SIG-M5 (cell line): ENCODE results near the gene NPAS3.

ENCODE experiments used
- DNase-seq: peaks from one replicate; lab custom pipeline; 2025; lab: John Stamatoyannopoulos, UW

NPAS3 gene

DNA sequence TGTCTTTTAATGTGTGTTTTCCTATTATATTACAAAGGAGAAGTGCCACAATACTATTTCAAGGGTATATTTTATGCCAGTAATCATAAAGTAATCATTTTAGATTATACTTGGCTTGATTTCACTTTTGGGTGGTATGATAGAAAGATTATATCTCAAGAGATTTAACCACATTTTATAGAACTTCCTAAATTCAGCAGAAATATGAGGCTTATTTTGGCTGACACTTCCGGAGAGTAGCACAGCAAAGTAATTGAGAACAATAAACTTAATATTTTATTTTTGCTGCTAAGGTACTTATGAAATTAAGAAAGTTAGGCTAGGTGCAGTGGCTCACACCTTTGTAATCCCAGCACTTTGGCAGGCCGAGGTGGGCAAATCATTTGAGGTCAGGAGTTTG lies 319.1 kb downstream of the NPAS3 start:
- DNase-seq = no peak

DNA sequence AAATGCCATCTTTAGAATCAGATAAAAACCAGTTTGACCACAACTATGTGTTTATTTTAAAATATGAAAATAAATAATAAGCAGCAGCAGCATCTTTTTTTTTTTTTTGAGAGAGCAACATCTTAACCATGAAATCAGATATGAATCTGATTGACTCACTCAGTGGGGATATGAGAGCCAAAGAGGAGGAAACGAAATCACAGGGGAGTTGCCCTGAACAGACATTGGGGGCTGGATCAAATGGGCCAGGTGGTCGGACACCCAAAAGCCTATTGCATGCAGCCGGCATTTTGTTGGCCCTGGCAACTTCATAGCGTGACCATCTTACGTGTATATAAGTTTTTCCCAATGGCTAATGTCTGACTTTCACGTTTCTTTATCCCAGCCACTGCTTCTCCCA lies 321.1 kb downstream of the NPAS3 start:
- no peak for DNase-seq

- DNase-seq = no peak
Observed at GRCh38 chr14:33271216-33271615, 332.5 kb downstream of the NPAS3 start.

GRCh38 chr14:33271891-33272290 lies 333.2 kb downstream of the NPAS3 start:
- DNase-seq = no peak

DNA sequence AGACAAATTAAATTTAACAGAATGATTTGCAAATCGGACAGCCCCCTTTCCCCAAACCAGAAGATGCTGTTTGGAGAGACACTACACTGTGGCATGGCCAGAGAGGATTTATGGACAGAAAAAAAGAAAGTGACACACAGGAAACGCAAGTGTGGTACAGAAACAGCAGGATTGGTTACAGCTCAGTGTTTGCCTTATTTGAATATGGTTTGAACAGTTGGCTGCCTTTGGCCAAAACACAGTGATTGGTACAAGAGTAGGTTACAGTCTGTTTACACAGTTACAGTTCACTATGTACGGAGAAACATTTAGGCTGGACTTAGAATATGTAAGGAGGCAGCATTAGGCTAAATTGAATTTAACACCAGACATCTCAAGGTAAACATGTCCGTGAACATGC lies 335.3 kb downstream of the NPAS3 start:
- no peak for DNase-seq

DNA sequence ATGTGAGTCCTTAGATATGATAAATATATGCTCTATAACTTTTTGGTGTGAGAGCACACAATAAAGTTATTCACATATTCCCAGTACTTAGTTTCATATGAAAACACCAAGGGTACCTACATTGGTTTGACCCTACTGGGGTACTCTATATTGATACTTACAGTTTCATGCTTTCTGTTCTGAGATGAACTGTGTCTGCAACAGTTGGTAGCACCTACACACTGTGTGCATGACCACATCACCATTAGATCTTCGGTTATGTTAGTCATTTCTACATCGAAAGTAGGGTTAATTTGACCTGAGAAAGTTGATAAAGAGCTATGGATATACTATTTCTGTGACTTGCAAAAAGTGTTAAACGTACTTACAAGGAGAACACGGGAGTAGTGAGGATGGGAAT lies 337.2 kb downstream of the NPAS3 start:
- DNase-seq = no peak

GRCh38 chr14:33279865-33280264 lies 341.2 kb downstream of the NPAS3 start:
- no peak for DNase-seq

GRCh38 chr14:33280646-33281045 lies 342.0 kb downstream of the NPAS3 start:
- DNase-seq = no peak

GRCh38 chr14:33282331-33283230 lies 343.9 kb downstream of the NPAS3 start:
- DNase-seq = no peak

GRCh38 chr14:33285902-33286700 lies 347.4 kb downstream of the NPAS3 start:
- DNase-seq = no peak

GRCh38 chr14:33287189-33287588 lies 348.5 kb downstream of the NPAS3 start:
- no peak for DNase-seq

- no peak for DNase-seq
Observed at GRCh38 chr14:33290641-33291040, 352.0 kb downstream of the NPAS3 start.

DNA sequence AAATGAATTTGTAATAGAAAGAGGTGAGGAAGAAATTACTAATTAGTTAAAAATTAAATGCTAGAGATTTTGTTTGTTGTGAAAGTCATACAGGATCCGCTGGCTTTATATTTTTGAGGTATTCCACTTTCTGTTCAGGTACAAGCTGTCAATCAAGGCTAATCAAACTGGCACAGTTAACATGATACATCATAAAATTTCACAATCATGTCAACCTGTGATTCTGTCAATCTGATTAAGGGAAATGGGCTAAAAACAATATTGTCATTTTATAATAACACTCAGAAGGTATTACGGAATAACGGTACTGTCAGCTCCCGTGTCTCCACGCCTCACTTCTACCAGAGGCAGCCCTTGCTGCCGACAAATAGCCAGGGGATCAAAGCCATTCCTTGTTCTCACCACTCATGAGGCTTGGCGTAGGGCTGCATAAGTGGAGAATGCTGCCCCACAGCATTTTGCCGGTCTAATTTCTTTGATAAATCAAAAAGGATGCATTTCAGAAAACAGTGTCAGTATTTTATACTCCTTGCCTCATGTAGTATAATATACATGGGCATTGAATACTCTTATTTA lies 352.9 kb downstream of the NPAS3 start:
- DNase-seq = no peak

- no peak for DNase-seq
Observed at GRCh38 chr14:33294419-33294818, 355.7 kb downstream of the NPAS3 start.

DNA sequence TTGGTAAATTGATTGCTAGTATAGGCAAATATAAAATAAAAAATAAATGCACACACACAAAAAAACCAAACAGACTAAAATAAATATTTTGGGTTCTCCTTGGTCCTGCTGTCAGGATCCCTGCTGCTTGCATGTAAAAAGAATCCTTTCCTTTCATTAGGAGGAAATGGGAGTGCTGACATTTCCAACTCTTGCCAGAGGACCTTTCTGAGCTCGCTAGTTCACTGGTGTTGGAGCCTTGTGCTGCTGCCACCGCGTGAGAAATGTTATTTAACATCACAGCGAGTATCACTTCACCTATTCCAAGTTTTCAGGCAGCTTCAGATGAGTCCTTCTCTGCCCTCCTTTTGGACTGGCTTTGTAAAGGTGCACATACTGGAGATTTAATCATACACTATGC lies 358.9 kb downstream of the NPAS3 start:
- no peak for DNase-seq

- DNase-seq = no peak
Observed at GRCh38 chr14:33307691-33308251, 369.1 kb downstream of the NPAS3 start.

DNA sequence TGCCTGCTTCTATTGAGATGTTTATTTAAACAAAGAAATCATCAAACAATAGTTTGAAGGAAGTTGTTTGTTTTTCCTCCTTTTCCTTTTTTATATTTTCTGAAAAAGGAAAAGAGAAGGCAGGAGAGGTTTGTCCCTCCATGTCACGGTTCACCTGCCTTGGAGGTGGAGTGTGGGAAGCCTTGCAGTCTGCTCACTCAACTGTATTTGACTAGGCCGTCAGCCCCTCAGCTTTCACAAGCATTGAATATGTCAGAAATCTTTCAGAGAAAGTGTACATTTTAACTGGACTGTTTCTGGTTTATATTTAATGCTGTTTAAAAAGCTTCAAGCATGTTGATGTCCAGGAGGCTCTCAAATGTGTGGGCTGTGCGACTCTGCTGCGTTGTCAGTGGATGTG lies 370.4 kb downstream of the NPAS3 start:
- no peak for DNase-seq

- no peak for DNase-seq
Observed at GRCh38 chr14:33315217-33315616, 376.5 kb downstream of the NPAS3 start.

DNA sequence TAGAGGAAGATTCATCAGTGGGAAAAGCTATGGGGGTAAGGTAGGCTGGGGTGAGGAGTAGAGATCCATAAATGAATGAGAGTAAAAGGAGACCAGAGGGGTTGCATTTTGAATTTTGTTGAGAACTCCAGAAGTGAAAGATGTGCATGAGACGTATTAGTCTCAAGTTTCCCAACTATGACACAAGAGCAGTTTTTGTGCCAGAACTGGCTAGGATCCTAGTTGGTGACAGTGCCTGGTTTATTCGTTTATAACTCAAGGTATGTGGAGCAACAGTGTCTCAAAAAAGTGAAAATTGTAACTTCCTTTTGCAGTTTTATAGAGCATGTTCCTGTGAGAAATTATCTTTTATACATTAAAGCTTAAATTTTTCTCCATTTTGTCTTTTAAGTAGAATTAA lies 377.0 kb downstream of the NPAS3 start:
- DNase-seq = no peak

DNA sequence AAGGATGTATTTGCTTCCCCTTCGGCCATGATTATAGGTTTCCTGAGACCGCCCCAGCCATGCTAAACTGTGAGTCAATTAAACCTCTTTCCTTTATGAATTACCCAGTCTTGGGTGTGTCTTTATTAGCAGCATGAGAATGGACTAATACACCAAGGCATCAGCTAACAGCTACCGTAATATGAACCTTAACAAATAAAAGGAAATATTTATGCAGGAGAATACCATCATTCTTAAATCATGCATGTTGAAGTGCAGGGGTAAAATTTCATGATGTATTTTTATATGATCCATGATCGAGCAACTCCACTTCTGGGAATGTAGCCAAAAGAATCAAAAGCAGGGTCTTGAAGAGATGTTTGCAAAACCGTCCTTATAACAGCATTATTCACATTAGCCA lies 379.0 kb downstream of the NPAS3 start:
- no peak for DNase-seq

- no peak for DNase-seq
Observed at GRCh38 chr14:33323979-33324378, 385.3 kb downstream of the NPAS3 start.

- no peak for DNase-seq
Observed at GRCh38 chr14:33331176-33331949, 392.7 kb downstream of the NPAS3 start.
